GM21390 (cell line): ENCODE data around the gene MAP2K5.

Experiments
- ATAC-seq: cut with Tn5 transposase; IDR thresholded peaks from one replicate; pipeline ENCODE4 v1.9.1; 2021; ENCODE audit not compliant: unreplicated experiment

The MAP2K5 gene

DNA sequence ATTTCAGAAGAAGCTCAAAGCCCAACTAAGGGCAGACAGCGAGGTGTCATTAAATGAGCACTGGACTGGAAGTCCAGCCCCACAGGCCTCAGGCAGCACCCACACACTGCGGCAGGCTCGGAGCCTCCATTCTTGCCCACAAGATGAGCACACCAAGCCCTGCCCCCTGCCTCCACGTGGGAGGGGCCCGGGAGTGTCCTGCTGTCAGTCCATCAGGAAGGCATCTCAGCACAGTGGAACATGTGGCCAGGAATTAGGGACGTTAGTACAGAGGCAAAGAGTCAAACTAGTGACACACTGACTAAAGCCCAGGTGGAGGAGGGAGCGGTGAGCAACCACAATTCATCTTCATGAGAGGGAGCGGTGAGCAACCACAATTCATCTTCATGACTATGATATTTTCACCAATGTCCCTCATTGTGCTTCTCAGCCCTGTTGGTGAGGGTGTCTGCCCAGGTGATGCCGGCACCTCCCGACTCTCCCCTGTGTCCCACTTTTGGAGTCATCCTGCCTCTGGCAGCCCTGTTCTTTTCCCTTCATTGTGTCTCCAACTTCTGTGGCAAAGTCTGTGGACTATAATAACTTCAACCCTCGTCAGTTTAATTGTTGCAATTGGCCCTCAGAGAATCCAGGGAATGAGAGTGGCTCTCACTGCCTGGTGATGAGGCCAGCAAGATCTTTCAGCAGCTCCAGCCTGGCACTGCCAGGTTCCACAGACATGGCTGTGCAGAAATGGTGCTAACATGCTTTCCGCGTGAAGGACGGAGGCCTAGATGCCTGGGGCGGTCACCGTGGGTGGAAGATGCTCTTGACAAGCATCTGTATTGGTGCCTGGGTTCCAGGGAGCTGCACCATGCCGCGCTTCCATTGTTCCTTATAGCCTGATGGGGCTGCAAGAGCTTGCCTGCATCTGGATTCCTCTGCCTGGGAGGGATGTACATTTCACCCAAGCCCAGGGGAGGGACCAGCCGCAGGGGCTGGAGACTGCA, 259.7 kb downstream of the MAP2K5 start:
- ATAC-seq: no peak

DNA sequence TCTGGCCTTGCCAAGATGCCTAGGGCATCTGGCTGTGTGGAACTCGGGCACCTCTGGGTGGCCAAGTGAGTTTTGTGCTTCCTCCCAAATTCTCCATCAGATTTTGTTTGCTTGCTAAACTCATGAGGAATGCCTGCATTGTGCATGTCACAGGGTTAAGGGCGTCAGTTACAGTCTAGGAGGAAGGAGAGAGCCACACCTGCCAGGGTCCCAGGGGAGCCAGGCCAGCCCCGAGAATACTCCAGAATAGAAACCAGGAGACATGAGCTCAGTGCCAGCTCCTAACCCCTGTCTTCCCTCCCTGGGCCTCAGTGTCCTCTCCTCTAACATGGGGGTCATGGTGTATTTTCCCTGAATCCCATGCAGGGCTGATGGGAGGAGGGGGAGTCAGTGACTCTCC, 260.8 kb downstream of the MAP2K5 start:
- no peak for ATAC-seq

DNA sequence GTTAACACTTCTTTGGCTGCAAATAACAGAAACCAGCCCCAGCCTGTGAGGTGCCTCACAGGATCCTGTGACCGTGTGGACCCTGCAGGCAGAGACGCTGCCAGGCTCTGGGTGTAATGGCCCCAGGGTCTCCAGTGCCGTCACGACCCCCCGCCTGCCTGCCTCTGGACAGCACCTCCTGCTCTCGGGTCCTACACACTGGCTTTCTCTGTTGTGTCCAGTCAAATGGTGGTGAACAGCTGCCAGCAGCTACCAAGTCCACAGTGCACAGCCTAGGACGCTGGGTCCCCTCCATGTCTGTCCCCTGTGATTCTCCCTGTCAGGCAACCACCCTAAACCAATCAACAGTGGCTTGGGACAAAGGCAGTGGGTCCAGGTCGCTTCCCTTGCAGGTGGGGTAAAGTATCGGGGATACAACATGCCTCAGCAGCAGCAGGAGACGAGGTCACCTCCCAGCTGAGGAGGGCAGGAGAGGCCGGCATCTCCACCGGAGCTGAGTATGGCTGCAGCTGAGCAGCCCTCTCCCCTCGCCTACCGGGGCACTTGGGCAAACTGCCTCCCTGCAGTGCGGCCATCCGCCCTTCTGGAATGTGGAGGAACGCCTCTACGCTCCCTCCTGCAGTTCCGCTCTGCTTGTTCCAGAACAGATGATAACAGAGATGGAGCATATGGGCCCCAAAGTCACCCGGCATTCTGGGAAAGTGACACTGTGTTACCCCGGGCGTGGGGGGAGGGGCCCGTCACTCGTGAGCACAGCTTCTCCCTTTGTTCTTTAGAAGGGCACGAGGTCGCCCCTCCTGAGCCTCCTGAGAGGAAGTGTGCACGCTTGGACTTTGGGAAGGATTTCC, 261.7 kb downstream of the MAP2K5 start:
- ATAC-seq: no peak

DNA sequence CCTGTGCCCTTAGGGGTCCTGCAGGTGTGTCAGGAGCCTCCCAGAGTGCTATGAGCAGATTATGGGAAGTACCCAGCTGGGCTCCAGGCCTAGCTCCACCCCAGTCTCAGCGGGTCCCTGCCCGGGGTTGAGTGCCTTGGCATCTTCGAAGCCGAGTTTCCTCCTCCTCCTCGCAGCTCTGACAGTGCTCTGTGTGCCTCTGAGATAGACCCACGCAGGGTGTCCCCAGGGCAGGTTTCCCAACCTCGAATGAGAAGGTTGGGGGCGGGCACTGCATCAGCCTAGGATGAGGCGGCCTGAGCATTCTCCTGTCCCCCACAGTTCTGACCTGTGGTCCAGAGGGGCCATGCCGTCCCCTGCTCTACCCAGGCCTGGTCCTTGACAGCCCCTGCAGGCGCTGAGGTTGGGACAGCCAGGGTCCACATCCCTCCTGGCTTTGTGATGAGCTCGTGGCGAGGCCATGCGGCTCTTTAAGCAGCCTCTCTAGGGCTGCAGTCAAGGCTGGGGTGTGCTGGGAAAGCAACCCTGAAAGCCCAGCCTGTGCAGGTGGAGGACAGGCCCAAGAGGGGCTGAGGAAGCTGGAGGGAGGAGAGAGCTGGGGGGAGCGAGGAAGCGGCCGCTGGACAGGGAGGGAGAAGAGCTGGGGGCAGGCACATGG, 262.6 kb downstream of the MAP2K5 start:
- no peak for ATAC-seq

DNA sequence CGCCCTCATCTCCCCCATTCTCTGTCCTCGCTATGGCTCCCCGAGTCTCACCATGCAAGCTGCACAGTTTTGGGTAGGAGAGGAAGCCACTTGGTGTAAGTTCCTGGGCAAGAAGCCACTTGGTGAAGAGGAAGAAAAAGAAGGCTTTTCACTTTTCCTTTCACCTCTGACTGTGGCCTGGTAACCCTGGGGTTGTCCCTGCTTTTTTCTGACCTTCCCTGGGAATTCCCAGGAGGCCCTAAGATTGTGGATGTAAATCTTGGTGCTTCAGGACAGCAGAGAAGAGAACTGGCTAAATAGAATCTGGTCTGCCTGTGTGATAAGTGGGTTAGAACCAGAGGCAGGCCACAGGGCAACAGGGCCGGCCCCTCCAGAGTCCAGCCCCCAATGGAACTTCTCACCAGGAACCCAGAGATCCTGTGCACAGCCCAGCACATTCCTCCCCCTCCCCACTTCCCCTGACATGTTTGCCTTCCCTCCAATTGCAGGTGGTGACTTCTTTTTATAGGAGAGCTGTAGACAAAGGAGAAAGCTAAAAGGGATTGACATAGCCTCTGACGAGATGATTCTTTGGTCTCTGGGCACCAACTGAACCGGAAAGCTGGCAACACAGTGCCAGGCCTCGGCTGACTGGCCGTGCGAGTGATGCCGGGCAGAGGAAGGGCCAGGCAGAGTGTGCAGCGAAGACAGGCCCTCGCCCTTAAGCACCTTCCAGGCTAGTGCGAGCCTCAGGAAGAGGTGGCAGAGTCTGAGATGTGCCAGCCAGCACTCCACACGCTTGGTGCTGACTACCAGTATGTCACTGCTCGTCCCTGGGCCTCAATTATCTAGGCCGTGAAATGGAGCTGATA, 263.4 kb downstream of the MAP2K5 start:
- no peak for ATAC-seq

DNA sequence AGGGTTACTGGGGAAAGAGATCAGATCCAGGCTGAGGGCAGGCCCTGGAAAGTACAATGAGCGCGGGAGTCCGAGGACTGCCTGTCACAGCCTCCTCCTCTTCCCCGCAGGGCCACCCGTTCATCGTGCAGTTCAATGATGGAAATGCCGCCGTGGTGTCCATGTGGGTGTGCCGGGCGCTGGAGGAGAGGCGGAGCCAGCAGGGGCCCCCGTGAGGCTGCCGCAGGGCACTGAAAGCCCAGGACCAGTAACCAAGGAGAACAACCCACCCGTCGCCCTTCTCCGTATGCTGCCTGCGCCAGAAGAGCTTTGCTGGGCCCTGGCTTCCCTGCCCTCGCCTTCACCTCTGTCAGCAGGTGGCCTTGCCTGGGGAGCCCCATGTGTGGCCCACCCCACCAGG, 264.0 kb downstream of the MAP2K5 start:
- no peak for ATAC-seq

DNA sequence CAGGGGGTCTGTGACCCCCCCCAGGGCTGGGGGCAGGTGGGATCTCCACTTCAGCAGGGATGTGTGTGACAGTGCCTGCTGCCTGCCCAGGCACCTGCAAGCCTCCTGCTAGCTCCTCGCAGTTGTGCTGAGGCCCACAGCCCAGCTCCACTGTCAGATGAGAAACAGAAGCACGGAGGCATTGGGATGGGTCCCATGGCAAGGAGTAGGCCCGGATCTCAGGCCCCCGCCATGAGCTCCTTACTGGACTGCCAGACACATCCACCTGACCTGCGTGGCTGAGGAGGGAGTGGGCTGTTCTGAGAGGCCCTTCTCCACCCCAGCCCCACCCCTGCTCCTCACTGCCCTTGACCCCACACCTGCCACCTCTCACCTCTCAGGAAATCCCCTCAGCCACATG, 264.6 kb downstream of the MAP2K5 start:
- ATAC-seq: no peak

DNA sequence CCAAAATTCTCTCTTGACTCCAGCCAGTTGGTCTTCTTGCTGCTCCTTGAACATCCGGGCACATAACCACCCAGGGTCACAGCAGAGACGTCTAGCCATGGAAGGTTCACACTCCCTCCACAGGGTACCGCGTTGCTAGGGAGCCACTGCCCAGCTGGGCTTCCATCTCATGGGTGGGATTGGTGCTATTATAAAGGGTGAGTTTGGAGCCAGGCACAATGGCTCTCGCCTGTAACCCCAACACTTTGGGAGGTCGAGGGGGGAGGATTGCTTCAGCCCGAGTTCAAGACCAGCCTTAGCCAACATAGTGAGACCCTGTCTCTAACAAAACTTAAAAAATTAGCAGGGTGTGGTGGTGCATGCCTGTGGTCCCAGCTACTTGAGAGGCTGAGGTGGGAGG, 265.3 kb downstream of the MAP2K5 start:
- ATAC-seq: no peak

DNA sequence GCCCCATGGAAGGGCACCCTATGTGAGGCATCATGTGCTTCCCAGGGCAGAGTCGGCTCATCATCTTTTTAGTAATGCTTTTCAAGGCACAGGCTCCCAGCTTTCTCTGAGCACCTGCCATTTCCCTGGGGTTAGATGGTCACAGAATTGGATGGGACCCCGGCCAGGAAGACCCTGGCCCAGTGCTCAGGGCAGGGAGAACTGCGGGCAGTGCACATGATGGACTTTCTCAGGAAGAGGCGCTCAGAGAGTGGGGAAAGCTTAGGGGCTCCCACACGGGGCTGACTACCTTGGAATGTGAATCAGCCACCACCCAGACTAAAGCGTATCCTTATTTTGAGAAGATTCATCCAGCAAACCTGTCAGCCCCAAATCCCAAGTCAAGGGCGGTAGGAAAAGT, 266.3 kb downstream of the MAP2K5 start:
- no peak for ATAC-seq

DNA sequence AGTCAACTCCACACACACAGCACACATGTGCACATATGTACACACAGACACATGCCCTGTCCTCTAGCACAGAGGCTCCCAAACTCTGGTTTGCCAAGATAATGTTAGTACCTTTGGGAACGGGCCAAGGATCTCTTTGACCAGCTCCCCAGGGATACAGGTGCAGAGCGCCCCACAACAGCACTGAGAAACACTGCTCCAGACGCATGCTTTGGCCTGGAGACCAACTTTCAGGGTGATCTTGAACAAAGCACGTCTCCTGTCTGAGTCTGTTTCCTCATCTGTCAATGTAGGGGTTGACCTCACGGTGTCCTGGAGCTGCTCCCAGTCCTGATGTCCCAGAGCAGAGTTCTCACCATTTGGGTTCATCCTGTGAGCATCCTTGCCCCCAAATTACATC, 266.9 kb downstream of the MAP2K5 start:
- no peak for ATAC-seq

DNA sequence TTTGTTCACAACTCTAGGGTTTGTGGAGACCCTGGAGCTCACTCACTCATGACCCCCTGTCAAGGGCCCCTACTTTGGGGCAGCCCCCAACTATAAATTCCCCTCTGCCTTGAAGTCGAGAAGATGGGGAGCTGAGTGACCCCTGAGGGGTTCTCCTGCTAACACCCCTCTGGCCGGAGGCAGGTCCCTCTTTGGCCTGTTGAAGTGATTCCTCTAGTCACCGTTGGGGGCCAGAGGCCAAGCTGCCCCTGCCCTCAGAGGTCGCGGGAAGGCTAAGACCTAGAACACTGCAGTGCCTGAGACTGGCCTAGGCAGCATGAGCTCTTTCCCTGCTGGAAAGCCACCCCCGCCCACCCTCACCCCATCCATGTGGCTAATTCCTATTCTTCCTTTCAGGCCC, 267.4 kb downstream of the MAP2K5 start:
- no peak for ATAC-seq

DNA sequence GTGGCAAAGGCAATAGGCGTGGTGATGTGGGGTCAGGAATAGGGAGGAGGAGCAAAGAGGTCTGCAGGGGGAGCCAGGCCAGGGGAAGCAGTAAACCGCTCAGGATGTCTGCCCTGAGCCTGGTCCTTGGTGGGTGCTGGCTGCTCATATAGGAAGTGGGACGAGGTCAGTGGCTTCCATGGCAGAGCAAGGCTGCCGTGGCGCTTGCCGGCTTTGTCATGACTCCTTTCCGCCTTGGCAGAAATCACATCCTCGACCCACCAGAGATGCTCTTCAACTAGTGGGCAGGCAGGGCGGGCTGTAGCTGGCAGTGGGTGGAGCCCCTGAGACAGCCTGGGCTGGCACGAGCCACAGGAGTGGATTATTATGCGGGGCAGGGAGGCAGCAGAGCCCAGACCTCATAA, 269.7 kb downstream of the MAP2K5 start:
- ATAC-seq: no peak

DNA sequence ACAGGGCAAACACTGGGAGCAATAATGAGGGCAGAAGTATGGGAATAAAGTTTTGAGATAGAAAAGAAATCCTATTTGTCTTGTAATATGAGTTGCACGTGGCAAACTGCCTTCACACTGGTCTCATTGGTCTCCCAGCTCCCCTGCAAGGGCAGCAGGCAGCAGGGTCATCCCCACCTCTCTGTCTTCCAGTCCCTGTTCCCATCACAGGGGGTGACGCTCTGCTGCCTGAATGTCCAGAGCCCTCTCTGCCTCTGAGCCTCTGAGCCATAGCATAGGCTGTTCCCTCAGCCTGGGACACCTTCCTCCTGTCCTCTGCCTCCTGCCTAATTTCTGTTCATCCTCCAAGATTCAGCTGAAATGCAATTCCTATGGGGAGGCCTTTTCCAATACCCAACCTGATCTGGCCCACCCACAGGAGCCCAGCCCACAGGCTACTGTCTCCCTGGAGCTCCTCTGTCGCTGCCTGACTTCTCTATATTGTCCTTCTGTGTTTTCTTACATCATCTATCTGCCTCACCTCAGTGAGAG, 270.7 kb downstream of the MAP2K5 start:
- no peak for ATAC-seq

DNA sequence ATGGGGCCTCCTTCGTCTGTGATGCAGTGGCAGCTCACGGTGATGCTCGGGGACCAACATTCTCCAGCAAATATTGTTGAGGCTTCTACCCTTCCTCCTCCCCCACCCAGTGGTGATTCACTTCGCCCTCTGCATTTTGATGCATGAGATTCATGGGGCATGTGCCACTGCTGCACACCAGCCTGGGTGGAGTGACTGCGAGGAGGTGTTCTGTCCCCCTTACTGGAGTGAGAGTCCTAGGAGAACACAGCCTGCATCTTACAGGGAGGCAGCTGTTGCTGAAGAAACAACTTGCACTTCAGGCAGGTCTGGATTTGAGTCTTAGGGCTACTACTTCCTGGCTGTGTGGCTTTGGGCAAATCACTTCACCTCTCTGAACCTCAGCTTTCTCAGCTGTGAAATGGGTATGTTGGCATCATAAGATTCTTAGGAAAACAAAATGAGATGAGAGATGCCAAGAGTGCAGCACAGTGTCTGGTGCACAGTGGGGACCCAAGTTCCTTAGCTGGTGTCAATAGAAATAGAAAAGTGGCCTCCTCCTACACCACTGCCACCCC, 272.6 kb downstream of the MAP2K5 start:
- no peak for ATAC-seq

DNA sequence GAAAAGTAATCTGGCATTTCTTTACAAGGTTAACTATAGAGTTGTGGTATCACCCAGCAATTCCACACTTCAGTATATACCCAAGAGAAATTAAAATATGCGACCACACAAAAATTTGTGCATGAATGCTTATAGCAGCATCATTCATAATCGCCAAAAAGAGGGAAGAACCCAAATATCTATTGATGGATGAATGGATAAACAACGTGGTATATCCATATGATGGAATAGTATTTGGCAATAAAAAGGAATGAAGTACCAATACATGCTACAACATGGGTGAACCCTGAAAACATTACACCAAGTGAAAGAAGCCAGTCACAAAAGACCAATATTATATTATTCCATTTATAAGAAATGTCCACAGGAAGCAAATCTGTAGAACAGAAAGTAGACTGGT, 274.2 kb downstream of the MAP2K5 start:
- no peak for ATAC-seq

DNA sequence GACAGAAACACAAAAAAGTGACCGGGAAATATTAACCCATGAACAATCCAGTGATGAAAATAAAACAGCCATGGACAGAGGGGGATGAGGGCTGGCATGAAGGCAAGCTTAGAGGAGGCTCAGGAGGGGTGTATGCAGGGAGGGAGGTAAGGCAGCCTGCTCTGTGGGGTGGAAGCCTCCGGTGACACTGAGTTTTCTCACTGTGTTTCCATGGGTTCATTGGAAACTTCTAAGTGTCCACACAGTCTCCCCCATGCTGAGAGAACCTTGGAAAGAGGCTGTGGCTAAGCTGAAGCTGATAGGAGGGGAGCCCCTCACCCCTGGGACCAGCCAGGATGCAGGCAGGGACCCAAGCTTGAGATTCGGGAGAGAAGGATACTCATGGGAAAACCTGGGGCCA, 276.0 kb downstream of the MAP2K5 start:
- ATAC-seq: no peak

DNA sequence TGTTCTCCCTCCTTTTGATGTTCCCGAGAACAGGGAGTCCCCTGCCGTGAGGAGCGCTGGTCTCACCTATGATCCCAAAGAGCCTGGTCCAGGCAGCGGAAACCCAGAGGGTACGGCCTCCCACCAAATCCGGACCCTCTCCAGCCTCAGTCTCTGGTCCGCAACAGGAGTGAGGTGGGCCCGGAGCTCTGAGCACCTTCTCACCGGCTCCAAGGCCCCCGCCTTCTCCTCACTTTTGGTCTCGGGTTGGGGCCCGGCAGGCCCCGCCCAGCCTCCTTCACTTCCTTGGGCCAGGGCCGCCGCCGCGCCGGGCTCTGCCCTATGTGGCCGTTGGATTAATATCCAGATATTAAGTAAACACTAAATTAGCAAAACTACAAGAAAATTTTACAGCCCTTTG, 277.1 kb downstream of the MAP2K5 start:
- ATAC-seq: no peak

DNA sequence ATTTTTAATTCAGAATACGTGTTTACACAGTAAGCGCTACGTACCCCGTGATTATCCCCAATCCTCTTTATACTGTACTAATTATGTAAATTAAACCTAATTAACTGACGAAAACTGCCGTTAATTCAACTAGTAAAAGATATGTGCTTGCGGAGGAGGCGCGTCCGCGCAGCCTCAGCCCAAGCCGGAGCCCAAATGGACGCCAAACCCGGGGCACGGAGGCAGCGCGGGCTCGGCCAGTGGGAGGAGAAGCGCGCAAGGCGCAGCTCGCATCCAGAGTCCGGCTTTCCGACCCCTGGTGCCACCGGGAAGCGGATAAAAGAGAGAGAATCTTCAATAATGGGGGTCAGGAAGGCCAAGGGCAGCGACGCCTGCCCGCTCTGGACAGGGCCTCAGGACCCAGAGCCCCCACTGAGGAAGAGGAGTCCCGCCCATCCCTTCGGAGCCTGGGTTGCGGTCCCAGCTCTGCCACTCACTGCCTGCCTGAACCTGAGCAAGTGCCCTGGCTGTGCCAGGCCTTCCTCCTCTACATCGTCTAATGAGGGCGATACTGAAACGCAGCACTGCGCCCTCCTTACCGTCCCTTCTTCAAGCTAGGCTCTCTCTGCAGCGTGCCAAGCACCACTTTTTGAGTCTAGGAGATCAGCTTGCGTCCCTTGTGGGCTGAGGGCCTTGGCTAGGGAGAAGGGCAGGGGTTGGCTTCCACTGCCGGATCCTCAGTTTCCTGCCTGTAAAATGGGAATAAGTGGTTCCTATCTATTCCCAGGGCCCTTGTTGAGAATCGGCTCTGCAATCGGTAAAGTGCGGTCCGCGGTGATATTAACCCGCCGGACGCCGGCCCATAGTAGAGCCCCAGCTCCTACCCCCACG, 277.9 kb downstream of the MAP2K5 start:
- no peak for ATAC-seq
